ENCODE data around the gene BHLHA15. TPM values are rescaled to one million over a fixed set of nuclear protein-coding genes. Genes with fewer than 3 reads are reported as not detected.
A peak's percentile ranks its signal among the peaks of the same experiment; 100 is the strongest.

The BHLHA15 gene
- total RNA-seq, 1 donor from 2014 or later = 0.57 TPM

DNA sequence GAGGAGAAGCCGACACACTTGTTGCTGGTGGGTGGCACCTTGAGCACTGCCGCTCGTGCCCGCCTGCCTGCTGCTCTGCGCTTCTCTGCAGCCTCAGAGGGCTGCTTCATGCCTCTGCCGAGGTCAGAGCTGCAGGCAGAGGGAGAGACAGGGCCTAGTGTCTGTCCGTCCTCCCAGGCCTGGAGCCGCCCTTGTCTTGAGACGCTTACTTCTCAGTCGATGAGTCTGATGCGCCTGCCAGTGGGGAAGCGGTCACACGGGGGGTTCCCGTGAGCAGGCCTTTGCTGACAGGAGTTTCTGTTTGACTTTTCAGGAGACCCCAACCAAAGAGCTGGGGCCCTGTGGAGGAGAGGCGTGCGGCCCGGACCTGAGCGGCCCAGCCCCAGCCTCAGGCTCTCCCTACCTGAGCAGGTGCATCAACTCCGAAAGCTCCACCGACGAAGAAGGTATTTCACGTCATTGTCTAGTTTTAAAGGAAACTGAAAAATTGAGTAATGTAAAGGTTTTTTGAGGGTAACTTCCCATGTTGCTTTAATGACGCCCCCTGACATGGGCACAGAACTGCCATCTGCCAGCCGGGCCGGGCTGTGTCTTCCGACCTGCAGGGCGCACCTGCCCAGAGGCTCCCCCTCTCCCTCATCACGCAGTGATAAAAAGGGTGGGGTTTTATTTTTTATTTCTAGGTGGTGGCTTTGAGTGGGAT is 7.8 kb upstream of the BHLHA15 start:
- Mint-ChIP-seq H3K27me3 (no peaks in the 10 kb centered on the region), H3K36me3 (ENCODE audit: insufficient read depth) (peaks cover 26% of the 10 kb centered on the region), H3K4me1 (ENCODE audit: low read depth) (peaks cover 3% of the 10 kb centered on the region), H3K9me3 (ENCODE audit: low read depth) (no peaks in the 10 kb centered on the region), H3K4me3 (ENCODE audit: low read depth) (no peak overlapping the region), H3K27ac (no peak overlapping the region)
- no peak for DNase-seq (ENCODE audit: low spot score, unreplicated experiment)
- TF ChIP-seq, protein P1, sequence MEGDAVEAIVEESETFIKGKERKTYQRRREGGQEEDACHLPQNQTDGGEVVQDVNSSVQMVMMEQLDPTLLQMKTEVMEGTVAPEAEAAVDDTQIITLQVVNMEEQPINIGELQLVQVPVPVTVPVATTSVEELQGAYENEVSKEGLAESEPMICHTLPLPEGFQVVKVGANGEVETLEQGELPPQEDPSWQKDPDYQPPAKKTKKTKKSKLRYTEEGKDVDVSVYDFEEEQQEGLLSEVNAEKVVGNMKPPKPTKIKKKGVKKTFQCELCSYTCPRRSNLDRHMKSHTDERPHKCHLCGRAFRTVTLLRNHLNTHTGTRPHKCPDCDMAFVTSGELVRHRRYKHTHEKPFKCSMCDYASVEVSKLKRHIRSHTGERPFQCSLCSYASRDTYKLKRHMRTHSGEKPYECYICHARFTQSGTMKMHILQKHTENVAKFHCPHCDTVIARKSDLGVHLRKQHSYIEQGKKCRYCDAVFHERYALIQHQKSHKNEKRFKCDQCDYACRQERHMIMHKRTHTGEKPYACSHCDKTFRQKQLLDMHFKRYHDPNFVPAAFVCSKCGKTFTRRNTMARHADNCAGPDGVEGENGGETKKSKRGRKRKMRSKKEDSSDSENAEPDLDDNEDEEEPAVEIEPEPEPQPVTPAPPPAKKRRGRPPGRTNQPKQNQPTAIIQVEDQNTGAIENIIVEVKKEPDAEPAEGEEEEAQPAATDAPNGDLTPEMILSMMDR (IDR thresholded peaks at IDR 0.05; ENCODE audit: unreplicated experiment) = no peak

DNA sequence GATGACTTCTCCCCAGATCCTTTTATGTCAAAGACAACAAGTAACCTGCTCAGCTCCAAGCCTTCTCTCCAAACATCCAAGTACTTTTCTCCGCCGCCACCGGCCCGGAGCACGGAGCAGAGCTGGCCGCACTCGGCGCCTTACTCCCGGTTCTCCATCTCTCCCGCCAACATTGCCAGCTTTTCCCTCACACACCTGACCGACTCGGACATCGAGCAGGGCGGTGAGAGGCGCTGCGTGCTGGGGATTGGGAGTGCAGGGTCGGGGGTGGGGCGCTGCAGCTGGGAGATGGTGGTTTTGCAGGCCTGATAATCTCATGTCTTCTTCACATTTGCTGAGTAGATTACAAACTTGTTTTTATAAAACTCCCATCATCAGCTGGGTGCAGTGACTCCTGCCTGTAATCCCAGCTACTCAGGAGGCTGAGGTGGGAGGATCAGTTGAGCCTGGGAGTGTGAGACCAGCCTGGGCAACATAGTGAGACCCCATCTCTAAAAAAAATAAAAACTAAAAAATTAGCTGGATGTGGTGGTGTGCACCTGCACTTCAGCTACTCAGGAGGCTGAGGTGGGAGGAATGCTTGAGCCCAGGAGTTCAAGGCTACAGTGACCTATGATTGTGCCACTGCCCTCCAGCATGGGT is 7.2 kb upstream of the BHLHA15 start:
- H3K27ac Mint-ChIP-seq = peak overlapping the region; percentile 29
- TF ChIP-seq, protein P1 (IDR thresholded peaks at IDR 0.05; ENCODE audit: unreplicated experiment) = no peak
- DNase-seq (ENCODE audit: low spot score, unreplicated experiment) = no peak
- H3K36me3 Mint-ChIP-seq (ENCODE audit: insufficient read depth) = peaks cover 24% of the 10 kb centered on the region
- peaks cover 3% of the 10 kb centered on the region for H3K4me1 Mint-ChIP-seq (ENCODE audit: low read depth)
- no peak overlapping the region for H3K4me3 Mint-ChIP-seq (ENCODE audit: low read depth)
- H3K27me3 Mint-ChIP-seq = no peaks in the 10 kb centered on the region
- H3K9me3 Mint-ChIP-seq (ENCODE audit: low read depth) = no peaks in the 10 kb centered on the region

DNA sequence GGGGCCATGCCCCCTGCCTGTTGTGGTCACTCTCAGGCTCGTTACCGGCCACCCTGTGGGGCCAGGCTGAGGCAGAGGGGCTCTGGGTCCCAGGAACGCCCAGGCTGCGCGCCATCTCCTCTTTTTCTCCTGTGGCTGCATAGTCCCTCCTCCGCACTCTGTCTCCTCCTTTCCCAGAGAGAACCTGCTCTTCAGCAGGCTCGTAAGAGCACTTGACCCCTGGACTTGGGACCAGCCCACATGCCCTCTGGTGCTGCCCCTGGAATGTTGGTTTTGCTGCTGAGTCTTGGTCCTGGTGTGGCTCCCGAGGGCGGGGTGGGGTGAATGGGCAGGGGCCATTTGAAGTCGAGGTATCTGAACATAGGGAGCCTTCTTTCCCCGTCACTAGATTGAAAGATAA is 6.6 kb upstream of the BHLHA15 start:
- Mint-ChIP-seq H3K27me3 (no peaks in the 10 kb centered on the region), H3K4me3 (ENCODE audit: low read depth) (no peak overlapping the region), H3K9me3 (ENCODE audit: low read depth) (no peaks in the 10 kb centered on the region), H3K36me3 (ENCODE audit: insufficient read depth) (peaks cover 21% of the 10 kb centered on the region), H3K4me1 (ENCODE audit: low read depth) (peaks cover 3% of the 10 kb centered on the region), H3K27ac (peak overlapping the region; percentile 45)
- DNase-seq (ENCODE audit: low spot score, unreplicated experiment) = no peak
- TF ChIP-seq, protein P1 (IDR thresholded peaks at IDR 0.05; ENCODE audit: unreplicated experiment) = no peak

DNA sequence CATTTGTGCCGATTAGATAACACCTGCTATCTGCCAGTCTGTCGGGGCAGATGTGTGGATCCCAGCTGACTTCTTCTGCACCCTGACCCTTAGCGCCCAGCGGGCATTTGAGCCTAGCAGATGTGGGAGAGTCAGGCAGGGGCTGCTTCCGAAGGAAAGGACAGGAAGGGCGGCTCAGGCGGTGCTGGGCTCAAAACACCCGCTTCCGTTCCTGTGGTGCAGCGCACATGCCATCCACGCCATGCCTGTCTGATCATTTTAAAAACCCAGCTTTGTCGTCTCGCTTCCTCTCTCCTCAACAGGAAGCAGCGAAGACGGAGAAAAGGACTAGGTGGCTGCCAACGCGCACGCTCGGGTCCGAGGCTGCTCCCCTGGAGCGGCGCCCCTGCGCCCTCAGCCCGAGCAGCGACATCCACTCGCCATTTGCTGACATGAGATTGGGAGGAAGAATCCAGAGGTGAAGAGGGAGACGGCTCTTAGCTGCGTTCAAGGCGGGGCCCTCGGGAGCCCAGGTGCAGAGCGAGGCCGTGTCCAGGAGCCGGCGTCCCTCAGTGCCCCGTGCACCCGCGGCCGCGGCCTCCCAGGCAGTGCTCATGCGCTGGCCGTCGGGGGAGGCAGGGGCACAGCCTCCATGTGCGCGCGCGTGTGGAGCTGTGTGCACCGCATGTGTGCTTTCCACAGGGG is 5.9 kb upstream of the BHLHA15 start:
- peak overlapping the region; percentile 77 for H3K27ac Mint-ChIP-seq
- no peak overlapping the region for H3K4me3 Mint-ChIP-seq (ENCODE audit: low read depth)
- DNase-seq (ENCODE audit: low spot score, unreplicated experiment) = no peak
- peaks cover 3% of the 10 kb centered on the region for H3K4me1 Mint-ChIP-seq (ENCODE audit: low read depth)
- H3K9me3 Mint-ChIP-seq (ENCODE audit: low read depth) = no peaks in the 10 kb centered on the region
- TF ChIP-seq, protein P1 (IDR thresholded peaks at IDR 0.05; ENCODE audit: unreplicated experiment) = no peak
- H3K27me3 Mint-ChIP-seq = no peaks in the 10 kb centered on the region
- H3K36me3 Mint-ChIP-seq (ENCODE audit: insufficient read depth) = peaks cover 19% of the 10 kb centered on the region

DNA sequence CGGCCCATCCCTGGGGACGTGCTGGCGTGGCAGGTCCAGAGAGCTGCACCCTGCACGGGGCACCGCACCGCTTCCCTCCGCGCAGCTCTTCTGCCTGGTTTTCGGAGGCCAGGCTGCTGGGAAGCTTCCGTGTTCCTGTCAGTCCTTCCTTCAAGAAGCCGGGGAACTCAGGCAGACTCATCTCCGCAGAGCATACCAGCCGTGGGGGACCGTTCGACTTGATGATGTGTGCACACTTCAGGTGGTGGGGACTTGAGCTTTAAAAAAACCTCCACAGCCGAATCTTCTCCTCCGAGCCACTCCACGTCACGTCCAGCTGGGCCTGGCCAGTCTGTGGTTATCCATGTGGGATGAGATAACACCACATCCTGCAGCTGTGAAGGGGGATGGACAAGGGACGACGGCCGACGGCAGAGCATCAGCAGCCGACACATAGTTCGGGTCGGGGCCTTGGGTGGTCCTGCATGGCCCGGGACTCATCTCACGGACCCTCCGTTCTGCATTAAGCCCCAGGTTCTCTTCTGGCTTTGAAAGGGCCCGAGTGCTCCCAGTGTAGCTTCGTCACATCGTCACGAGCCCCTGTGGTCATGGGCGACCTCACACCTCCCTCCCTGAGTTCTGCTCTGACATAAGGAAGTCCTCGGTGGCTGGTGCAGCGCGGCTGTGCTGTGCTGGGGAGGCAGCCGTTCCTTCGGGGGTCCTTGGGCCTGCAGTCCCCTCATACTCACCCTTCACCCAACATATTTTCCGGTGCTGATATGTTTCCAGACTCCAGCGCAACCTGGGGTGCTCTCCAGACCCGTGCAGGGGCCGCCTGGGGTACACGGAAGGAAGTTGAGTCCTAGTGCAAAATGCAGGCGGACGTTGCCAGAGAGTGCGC is 4.5 kb upstream of the BHLHA15 start:
- Mint-ChIP-seq H3K27ac (no peak overlapping the region), H3K9me3 (ENCODE audit: low read depth) (no peaks in the 10 kb centered on the region), H3K4me3 (ENCODE audit: low read depth) (no peak overlapping the region), H3K27me3 (no peaks in the 10 kb centered on the region), H3K36me3 (ENCODE audit: insufficient read depth) (peaks cover 19% of the 10 kb centered on the region), H3K4me1 (ENCODE audit: low read depth) (peaks cover 3% of the 10 kb centered on the region)
- TF ChIP-seq, protein P1 (IDR thresholded peaks at IDR 0.05; ENCODE audit: unreplicated experiment) = no peak
- DNase-seq (ENCODE audit: low spot score, unreplicated experiment) = no peak
